HCT116 (cell line): ENCODE measurements around the gene MKRN1. TPM values are rescaled to one million over a fixed set of nuclear protein-coding genes. Genes with fewer than 3 reads are reported as not detected.
"Not testable (repeated sequence)": the region's sequence is repeated elsewhere in the genome, so short reads cannot be mapped to it uniquely, and the experiment has no call there.

Experiments
- ATAC-seq: fragments of 200-7000 bp; cut with Tn5 transposase; 2 replicates; pipeline ENCODE4 v1.9.1; 2020; ENCODE audit warnings: mild to moderate bottlenecking, moderate library complexity
- BruUV-seq: library from RNA; stranded (reverse); fragments of 400-500 nt; replicated peaks from 2 replicates; lab custom pipeline; 2021; lab: Mats Ljungman, UMichigan
- CTCF ChIA-PET: fragments of 300-600 bp; sonication (Branson Sonifier 250); formaldehyde crosslinking; loops from one replicate; lab custom pipeline; 2021; ENCODE audit warnings: antibody characterized with exemption; lab: Charles Lee
- POLR2A ChIA-PET: fragments of 300-600, 350-600 bp; sonication (Branson Sonifier 250); formaldehyde crosslinking; loops from one replicate; lab custom pipeline; 2021; ENCODE audit warnings: antibody characterized with exemption; lab: Charles Lee
- RAD21 ChIA-PET, 2 experiments: fragments of 300-600 bp; sonication (Branson Sonifier 250); formaldehyde crosslinking; loops; one replicate each; lab custom pipeline; 2023; ENCODE audit warnings: low total read pairs in 2 of 2; ENCODE audit not compliant: uncharacterized antibody in 2 of 2, unreplicated experiment in 2 of 2, low non-redundant PET in 1 of 2; lab: Charles Lee
- DNase-seq: peaks from one replicate; pipeline ENCODE4 v3.0.0-alpha.2; 2010; ENCODE audit warnings: low read depth, low spot score
- H2AFZ ChIP-seq: fragments of 200-600 bp; shearing (Covaris generic), sonication (generic); 2 replicates; pipeline ENCODE4 v1.6.1; 2017; ENCODE audit warnings: low read depth, mixed run types, mixed read lengths, antibody characterized with exemption, low read length; ENCODE audit not compliant: poor library complexity, severe bottlenecking
- H3K27ac ChIP-seq: 2 replicates; pipeline ENCODE4 v1.5.1; 2012; ENCODE audit warnings: low read depth, low read length
- H3K27me3 ChIP-seq: fragments of 200-600 bp; sonication (generic); 2 replicates; pipeline ENCODE4 v1.6.1; 2016; ENCODE audit warnings: mixed run types, low read length, mixed read lengths; ENCODE audit not compliant: insufficient read depth
- H3K36me3 ChIP-seq, 2 experiments: fragments of 200-500 bp in 1 of 2; fragments of 200-600 bp in 1 of 2; sonication (Bioruptor generic) in 1 of 2; sonication (generic) in 1 of 2; 2 replicates each; pipeline versions ENCODE4 v1.5.1 to v1.6.1; 2014 to 2016; ENCODE audit warnings: low read length in 2 of 2, inconsistent platforms in 1 of 2, mixed read lengths in 1 of 2, mixed run types in 1 of 2; ENCODE audit not compliant: insufficient read depth in 2 of 2, control insufficient read depth in 1 of 2
- H3K4me1 ChIP-seq, 2 experiments: fragments of 200-600 bp in 1 of 2; sonication (generic) in 1 of 2; 2 replicates each; pipeline versions ENCODE4 v1.5.1 to v1.6.1; 2012 to 2017; ENCODE audit warnings: low read length in 2 of 2, inconsistent platforms in 1 of 2, mild to moderate bottlenecking in 1 of 2, mixed read lengths in 1 of 2, mixed run types in 1 of 2, moderate library complexity in 1 of 2; ENCODE audit not compliant: insufficient read depth in 2 of 2, control insufficient read depth in 1 of 2
- H3K4me2 ChIP-seq: fragments of 200-600 bp; sonication (generic); 2 replicates; pipeline ENCODE4 v1.6.1; 2017; ENCODE audit warnings: mixed run types, low read length, mixed read lengths
- H3K4me3 ChIP-seq, 2 experiments: fragments of 200-600 bp in 1 of 2; sonication (generic) in 1 of 2; replicated peaks in 1 of 2; 2 replicates each; pipeline ENCODE4 v1.5.1; 2011 to 2016; ENCODE audit warnings: low read length in 2 of 2, control low read depth in 1 of 2, low read depth in 1 of 2, mild to moderate bottlenecking in 1 of 2, mixed read lengths in 1 of 2, mixed run types in 1 of 2
- H3K79me2 ChIP-seq: fragments of 200-600 bp; sonication (generic); 2 replicates; pipeline ENCODE4 v1.6.1; 2017; ENCODE audit warnings: mild to moderate bottlenecking, mixed run types, low read length, moderate library complexity, mixed read lengths; ENCODE audit not compliant: insufficient read depth
- H3K9ac ChIP-seq: fragments of 200-600 bp; sonication (generic); 2 replicates; pipeline ENCODE4 v1.6.1; 2016; ENCODE audit warnings: low read length, mixed read lengths
- H3K9me2 ChIP-seq: fragments of 200-600 bp; sonication (generic), shearing (Covaris generic); 2 replicates; pipeline ENCODE4 v1.6.1; 2017; ENCODE audit warnings: mixed run types, mild to moderate bottlenecking, moderate library complexity; ENCODE audit not compliant: insufficient read depth
- H3K9me3 ChIP-seq, 2 experiments: fragments of 200-500 bp in 1 of 2; fragments of 200-600 bp in 1 of 2; sonication (Bioruptor generic) in 1 of 2; sonication (generic) in 1 of 2; 2 replicates each; pipeline ENCODE4 v1.6.1; 2014 to 2017; ENCODE audit warnings: low read length in 2 of 2, mixed read lengths in 2 of 2, inconsistent platforms in 1 of 2, low read depth in 1 of 2, mild to moderate bottlenecking in 1 of 2, mixed run types in 1 of 2, moderate library complexity in 1 of 2; ENCODE audit not compliant: control insufficient read depth in 1 of 2, insufficient read depth in 1 of 2
- H4K20me1 ChIP-seq: fragments of 200-600 bp; sonication (generic), shearing (Covaris generic); 2 replicates; pipeline ENCODE4 v1.6.1; 2017; ENCODE audit warnings: mixed run types, mild to moderate bottlenecking, moderate library complexity; ENCODE audit not compliant: insufficient read depth
- ELF1 ChIP-seq: IDR thresholded peaks from 2 replicates; pipeline ENCODE4 v1.6.1; 2012; ENCODE audit warnings: low read depth, borderline replicate concordance
- FOSL1 ChIP-seq: IDR thresholded peaks from 2 replicates; pipeline ENCODE4 v1.6.1; 2012; ENCODE audit warnings: low read depth
- JUND ChIP-seq: IDR thresholded peaks from 2 replicates; pipeline ENCODE4 v1.6.1; 2012
- SP1 ChIP-seq: IDR thresholded peaks from 2 replicates; pipeline ENCODE4 v1.6.1; 2012; ENCODE audit warnings: low read depth
- intact Hi-C: fragments of 100-400 bp; cut with micrococcal nuclease; formaldehyde crosslinking; loops from 2 replicates; pipeline ENCODE4 v1.10.0; 2022
- total RNA-seq: library from RNA; stranded (reverse); gene quantifications from one replicate; pipeline ENCODE4 v1.2.1, GENCODE V29; 2021; ENCODE audit not compliant: unreplicated experiment
- TF ChIP-seq, protein P1 (sequence below): IDR thresholded peaks from 2 replicates; pipeline ENCODE4 v1.6.1; 2011; ENCODE audit warnings: mild to moderate bottlenecking, low read length, moderate library complexity; ENCODE audit not compliant: insufficient replicate concordance; ENCODE audit errors: extremely low read depth

MKRN1 gene
- total RNA-seq, 1 experiment from 2014 or later: 95.0 TPM

DNA sequence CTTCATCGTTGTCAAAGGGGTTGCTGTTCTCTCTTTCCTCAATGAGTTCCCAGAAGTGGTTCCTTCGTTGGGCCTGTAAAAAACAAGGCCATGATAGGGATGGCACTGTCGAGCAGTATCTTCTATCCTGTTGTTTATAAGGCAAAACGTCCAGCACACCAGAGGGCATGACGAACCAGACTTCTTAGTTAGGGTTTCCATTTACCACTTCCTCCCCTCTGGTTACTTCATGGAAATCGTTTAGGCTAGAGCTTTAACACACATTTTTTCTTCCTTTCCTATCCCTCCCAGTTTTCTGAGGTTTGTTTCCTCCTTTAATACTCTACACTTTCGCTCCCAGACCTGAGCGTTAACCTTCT is 24.7 kb downstream of the MKRN1 start (continued):
- TF ChIP-seq ELF1: no peak
- TF ChIP-seq, all 23 proteins: peak for 0

DNA sequence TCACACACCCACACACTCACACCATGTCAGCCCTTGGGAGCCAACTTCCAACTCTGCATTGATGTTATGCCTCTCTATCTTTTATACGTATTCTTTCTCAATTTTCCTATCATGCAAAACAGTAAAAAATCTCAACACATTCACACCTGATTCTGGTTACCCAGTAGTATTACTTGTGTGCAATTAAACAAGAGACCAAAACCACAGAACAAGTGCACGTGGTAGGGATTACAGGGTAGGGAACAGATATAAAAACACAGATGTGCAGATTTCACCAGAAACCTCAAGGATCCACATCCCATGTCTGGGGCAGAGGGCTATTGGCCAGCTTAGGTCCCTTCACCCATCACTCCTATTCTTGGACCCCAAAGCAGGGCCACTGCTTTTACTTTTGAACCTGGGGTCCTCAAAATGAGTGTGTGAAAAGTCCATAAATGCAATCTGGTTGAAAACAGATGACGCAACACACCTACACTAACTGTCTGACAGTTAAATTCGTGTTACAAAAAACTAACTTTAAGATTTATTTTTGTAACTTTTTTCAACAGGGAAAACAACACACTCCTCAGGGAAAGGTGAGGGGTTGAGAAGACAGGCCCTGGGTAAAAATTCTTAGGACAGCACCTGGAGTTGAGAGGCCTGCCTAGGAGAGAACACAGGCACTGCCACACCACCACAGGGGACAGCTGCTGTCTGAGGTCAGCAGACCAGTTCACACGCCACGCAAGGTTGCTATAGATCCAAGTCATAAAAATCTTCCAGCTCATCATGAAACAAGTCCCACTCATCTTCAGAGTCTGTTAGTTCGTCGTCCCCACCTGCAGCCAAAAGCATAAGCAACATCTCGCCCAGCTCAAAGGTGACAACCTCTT is 25.3 kb downstream of the MKRN1 start:
- BruUV-seq, H2AFZ ChIP-seq, POLR2A ChIA-PET, H3K27me3 ChIP-seq, H3K9ac ChIP-seq, CTCF ChIA-PET, ATAC-seq, H3K27ac ChIP-seq, RAD21 ChIA-PET, H3K4me3 ChIP-seq, H4K20me1 ChIP-seq, H3K4me2 ChIP-seq, H3K4me1 ChIP-seq, intact Hi-C loops, H3K9me2 ChIP-seq, DNase-seq, H3K79me2 ChIP-seq, H3K9me3 ChIP-seq: not testable (repeated sequence)
- H3K36me3 ChIP-seq: peaks cover 10 to 11% of the 10 kb centered on the region in 2 experiments; a peak in 3 of 4 replicates

DNA sequence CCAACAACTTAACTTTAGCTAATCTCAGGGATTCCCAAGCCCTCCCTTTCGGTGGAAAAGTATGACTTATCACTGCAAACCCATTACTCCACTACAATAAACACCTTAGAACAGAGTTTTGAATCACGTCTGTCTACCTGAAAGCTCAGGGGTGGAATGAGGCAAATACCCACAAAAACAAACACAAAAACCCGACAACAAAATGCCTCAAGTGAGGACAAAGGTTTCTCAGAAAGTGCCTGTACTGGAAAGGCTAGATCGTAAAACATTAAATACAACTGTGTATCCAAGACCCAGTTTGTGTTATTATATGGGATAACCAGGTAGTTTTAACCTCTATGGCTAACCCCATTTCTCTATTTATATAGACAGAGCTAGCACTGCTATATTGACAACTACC is 26.0 kb downstream of the MKRN1 start:
- TF ChIP-seq SP1 (no peak), FOSL1 (no peak), JUND (no peak)
- TF ChIP-seq, protein P1, sequence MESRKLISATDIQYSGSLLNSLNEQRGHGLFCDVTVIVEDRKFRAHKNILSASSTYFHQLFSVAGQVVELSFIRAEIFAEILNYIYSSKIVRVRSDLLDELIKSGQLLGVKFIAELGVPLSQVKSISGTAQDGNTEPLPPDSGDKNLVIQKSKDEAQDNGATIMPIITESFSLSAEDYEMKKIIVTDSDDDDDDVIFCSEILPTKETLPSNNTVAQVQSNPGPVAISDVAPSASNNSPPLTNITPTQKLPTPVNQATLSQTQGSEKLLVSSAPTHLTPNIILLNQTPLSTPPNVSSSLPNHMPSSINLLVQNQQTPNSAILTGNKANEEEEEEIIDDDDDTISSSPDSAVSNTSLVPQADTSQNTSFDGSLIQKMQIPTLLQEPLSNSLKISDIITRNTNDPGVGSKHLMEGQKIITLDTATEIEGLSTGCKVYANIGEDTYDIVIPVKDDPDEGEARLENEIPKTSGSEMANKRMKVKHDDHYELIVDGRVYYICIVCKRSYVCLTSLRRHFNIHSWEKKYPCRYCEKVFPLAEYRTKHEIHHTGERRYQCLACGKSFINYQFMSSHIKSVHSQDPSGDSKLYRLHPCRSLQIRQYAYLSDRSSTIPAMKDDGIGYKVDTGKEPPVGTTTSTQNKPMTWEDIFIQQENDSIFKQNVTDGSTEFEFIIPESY: no peak
- RAD21 ChIA-PET: no interaction called here
- no peaks in the 10 kb centered on the region for H3K79me2 ChIP-seq
- DNase-seq: no peak
- POLR2A ChIA-PET: no interaction called here
- H3K4me2 ChIP-seq: no peak overlapping the region
- no peak for ATAC-seq
- H3K36me3 ChIP-seq: peaks cover 7 to 10% of the 10 kb centered on the region in 2 experiments; a peak in 2 of 4 replicates
- no peak overlapping the region for H3K4me3 ChIP-seq
- no peaks in the 10 kb centered on the region for H3K4me1 ChIP-seq
- CTCF ChIA-PET: no interaction called here
- H4K20me1 ChIP-seq: no peaks in the 10 kb centered on the region
- BruUV-seq: TSS peak; percentile 51
- intact Hi-C loops: no loop called here
- no peaks in the 10 kb centered on the region for H3K9me2 ChIP-seq
- H3K27me3 ChIP-seq: no peaks in the 10 kb centered on the region
- no peaks in the 10 kb centered on the region for H3K9me3 ChIP-seq
- no peak overlapping the region for H3K9ac ChIP-seq
- H3K27ac ChIP-seq: no peak overlapping the region
- H2AFZ ChIP-seq: no peak overlapping the region
